ENCODE results near the gene RAD54L.
A peak's percentile ranks its signal among the peaks of the same experiment; 100 is the strongest.

RAD54L gene

DNA sequence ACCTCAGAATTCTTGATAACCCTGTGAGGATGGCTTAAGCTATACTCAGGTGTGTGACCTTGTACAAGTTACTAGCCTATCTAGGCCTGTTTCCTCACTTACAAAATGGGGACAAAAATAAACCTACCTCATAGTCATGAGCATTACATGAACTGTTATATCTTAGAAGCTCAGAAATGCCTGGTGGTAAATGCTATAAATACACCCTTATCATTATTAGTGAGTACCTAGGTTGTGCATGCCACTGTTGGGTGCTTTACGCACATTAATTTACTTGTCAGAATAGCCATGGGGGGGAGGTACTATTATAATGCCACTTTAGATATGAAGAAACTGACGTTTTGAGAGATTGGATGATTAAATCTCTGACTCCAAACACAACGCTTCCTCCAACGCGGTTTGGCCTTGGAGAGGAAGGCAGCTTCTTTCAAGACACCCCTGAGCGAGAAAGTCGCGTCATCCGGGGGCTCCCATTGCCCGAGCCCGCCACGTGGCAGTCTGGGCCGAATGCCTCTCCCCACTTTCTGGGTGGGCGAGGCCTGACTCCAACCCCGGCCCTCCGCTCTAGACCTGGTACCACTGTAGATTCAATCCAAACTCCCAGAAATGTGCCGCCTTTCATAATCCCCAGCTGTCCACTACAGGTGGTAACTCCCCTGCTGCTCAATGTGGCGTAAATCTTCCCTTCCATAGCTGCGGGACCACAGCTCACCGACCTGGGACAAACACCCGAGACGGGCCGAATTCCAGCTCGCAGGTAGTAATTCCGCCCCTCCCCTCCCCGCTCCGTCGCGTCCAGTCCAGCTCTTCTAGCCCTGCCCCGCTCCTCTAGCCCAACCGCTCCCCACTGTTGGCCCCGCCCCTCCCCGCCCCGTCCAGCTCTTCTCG is 771 bp upstream of the RAD54L start:
- Mint-ChIP-seq H3K27ac (peak overlapping the region; percentile 88 to 94 (median 91)), H3K4me3 (peak overlapping the region; percentile 91 to 94 (median 94)), H3K4me1 (peaks cover 15% of the 10 kb centered on the region), H3K36me3 (ENCODE audit: low read depth) (peaks cover 5% of the 10 kb centered on the region), H3K9me3 (peaks cover 5% of the 10 kb centered on the region), H3K27me3 (ENCODE audit: low read depth) (no peaks in the 10 kb centered on the region)
- TF ChIP-seq, protein P1, sequence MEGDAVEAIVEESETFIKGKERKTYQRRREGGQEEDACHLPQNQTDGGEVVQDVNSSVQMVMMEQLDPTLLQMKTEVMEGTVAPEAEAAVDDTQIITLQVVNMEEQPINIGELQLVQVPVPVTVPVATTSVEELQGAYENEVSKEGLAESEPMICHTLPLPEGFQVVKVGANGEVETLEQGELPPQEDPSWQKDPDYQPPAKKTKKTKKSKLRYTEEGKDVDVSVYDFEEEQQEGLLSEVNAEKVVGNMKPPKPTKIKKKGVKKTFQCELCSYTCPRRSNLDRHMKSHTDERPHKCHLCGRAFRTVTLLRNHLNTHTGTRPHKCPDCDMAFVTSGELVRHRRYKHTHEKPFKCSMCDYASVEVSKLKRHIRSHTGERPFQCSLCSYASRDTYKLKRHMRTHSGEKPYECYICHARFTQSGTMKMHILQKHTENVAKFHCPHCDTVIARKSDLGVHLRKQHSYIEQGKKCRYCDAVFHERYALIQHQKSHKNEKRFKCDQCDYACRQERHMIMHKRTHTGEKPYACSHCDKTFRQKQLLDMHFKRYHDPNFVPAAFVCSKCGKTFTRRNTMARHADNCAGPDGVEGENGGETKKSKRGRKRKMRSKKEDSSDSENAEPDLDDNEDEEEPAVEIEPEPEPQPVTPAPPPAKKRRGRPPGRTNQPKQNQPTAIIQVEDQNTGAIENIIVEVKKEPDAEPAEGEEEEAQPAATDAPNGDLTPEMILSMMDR (IDR thresholded peaks at IDR 0.05; ENCODE audit: unreplicated experiment in 3 of 3): no peak

DNA sequence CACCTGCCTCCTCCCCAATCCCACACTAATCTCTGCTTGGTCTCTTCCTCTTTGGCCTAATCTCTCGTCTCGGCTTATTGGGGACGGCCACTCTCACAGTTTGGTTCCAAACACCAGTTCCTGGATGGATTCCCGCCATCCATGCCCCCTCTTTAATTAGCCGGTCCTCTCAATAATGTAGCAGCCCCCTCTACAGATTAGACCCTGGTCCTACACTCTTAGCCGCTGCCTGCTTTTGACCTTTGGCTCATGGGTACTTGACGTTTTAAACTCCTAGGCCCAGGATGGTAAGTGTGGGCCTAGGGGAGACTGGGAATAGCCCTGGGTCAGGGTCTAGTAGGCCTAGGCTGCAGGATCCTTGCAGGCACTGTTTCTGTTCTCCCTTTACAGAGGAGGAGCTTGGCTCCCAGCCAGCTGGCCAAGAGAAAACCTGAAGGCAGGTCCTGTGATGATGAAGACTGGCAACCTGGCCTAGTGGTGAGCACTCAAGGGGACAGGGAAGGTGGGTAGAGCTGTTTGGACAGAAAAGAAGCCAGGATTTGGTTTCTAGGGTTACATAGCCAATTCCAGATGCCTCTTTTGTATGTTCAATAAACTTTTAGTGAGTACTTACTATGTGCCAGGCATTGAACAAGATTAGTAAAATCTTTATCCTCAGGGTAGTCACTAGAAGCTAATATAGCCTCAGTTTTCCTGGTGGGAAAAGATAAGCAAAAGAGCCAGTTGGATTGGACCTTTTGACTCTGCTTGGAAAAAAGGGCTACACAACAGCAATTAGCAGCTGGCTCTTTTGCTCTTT is 758 bp downstream of the RAD54L start:
- TF ChIP-seq, protein P1 (IDR thresholded peaks at IDR 0.05; ENCODE audit: unreplicated experiment in 3 of 3): no peak
- H3K9me3 Mint-ChIP-seq: no peaks in the 10 kb centered on the region
- no peaks in the 10 kb centered on the region for H3K27me3 Mint-ChIP-seq (ENCODE audit: low read depth)
- H3K27ac Mint-ChIP-seq: peak overlapping the region in 2 of 3 experiments; percentile 52 to 91
- peaks cover 15% of the 10 kb centered on the region for H3K4me1 Mint-ChIP-seq
- H3K4me3 Mint-ChIP-seq: peak overlapping the region; percentile 91 to 94 (median 94)
- peaks cover 15% of the 10 kb centered on the region for H3K36me3 Mint-ChIP-seq (ENCODE audit: low read depth)

DNA sequence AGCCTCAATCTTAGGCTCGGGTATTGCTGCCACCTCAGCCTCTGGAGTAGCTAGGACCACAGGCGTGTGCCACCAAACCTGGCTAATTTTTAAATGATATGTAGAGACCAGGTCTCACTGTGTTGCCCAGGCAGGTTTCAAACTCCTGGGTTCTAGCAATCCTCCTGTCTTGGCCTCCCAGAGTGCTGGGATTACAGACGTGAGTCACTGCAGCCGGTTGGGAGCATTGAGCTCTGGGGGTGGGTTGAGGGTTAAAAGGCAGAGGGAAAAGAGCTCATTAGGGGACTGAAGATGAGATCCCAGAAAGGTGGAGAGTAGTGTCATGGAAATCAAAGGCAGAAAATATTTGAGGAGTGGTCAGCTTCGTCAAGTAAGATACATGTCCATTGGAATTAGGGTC is 7.1 kb downstream of the RAD54L start:
- Mint-ChIP-seq H3K9me3 (no peaks in the 10 kb centered on the region), H3K36me3 (ENCODE audit: low read depth) (peaks cover 28% of the 10 kb centered on the region), H3K27ac (no peak overlapping the region), H3K4me1 (peaks cover 2% of the 10 kb centered on the region), H3K4me3 (no peak overlapping the region), H3K27me3 (ENCODE audit: low read depth) (no peaks in the 10 kb centered on the region)
- TF ChIP-seq, protein P1 (IDR thresholded peaks at IDR 0.05; ENCODE audit: unreplicated experiment in 3 of 3): no peak

DNA sequence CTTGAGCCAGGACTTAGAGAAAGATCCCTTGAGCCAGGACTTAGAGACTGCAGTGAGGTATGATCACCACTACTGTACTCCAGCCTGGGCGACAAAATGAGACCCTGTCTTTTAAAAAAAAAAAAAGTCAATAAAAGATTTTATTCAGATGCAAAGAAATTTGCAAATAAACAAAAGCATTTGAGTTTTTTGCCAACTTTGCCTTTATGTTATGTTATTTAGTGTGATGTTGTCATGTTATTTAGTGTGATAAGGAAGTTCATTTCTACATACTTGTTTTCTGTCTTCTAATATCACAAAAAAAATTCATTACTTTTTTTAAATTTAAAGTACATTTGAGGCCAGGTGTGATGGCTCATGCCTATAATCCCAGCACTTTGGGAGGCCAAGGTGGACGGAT is 9.0 kb downstream of the RAD54L start:
- Mint-ChIP-seq H3K27ac (no peak overlapping the region), H3K4me3 (no peak overlapping the region), H3K27me3 (ENCODE audit: low read depth) (no peaks in the 10 kb centered on the region), H3K9me3 (no peaks in the 10 kb centered on the region), H3K36me3 (ENCODE audit: low read depth) (peaks cover 39% of the 10 kb centered on the region), H3K4me1 (no peaks in the 10 kb centered on the region)
- TF ChIP-seq, protein P1 (IDR thresholded peaks at IDR 0.05; ENCODE audit: unreplicated experiment in 3 of 3): no peak

DNA sequence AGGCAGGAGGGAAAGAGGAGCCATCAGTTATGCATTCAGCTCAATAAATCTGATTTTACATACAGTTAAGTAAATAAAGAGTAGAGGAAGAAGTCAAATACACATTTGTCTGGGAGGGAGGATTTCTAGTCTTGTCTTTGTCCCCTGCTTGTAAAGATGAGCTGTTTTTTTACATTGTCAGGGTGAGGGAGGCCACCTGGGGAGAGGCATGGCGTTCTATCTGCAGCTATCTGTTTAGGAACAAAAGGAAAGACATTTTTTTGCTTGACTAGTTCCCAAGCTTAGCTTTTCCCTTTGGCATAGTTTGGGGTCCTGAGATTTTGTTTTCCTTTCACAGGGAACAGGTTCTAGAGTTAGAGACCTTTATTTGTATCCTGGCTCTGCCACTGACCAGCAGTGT is 14.9 kb downstream of the RAD54L start:
- H3K4me3 Mint-ChIP-seq: no peak overlapping the region

More for the DNA sequence above, 14.9 kb downstream of the RAD54L start:
- Mint-ChIP-seq H3K36me3 (ENCODE audit: low read depth) (peaks cover 38% of the 10 kb centered on the region), H3K4me1 (no peaks in the 10 kb centered on the region), H3K27me3 (ENCODE audit: low read depth) (no peaks in the 10 kb centered on the region), H3K27ac (no peak overlapping the region), H3K9me3 (no peaks in the 10 kb centered on the region)
- TF ChIP-seq, protein P1 (IDR thresholded peaks at IDR 0.05; ENCODE audit: unreplicated experiment in 3 of 3): no peak

Data from nephron (organoid).